MM.1S (cell line): ENCODE measurements around the gene C8G.

Experiments
- DNase-seq: peaks from one replicate; pipeline ENCODE4 v3.0.0-alpha.2; 2015
- H2AFZ ChIP-seq: fragments of 300-600 bp; sonication (generic); 2 replicates; pipeline ENCODE4 v1.6.0; 2016; ENCODE audit warnings: antibody characterized with exemption, low read length
- H3F3A ChIP-seq: fragments of 300-600 bp; sonication (generic); 2 replicates; pipeline ENCODE4 v1.6.1; 2016; ENCODE audit warnings: mild to moderate bottlenecking, antibody characterized with exemption, low read length, moderate library complexity, mixed read lengths; ENCODE audit not compliant: insufficient read depth
- H3K27ac ChIP-seq: fragments of 300-600 bp; sonication (generic); 2 replicates; pipeline ENCODE4 v1.5.1; 2016; ENCODE audit warnings: mild to moderate bottlenecking, low read length
- H3K27me3 ChIP-seq: fragments of 300-600 bp; sonication (generic); replicated peaks from 2 replicates; pipeline ENCODE4 v1.6.0; 2016; ENCODE audit warnings: low read length; ENCODE audit not compliant: insufficient read depth
- H3K36me3 ChIP-seq: fragments of 300-600 bp; sonication (generic); replicated peaks from 2 replicates; pipeline ENCODE4 v1.6.1; 2016; ENCODE audit warnings: mild to moderate bottlenecking, low read length, mixed read lengths; ENCODE audit not compliant: insufficient read depth
- H3K4me1 ChIP-seq: fragments of 300-600 bp; sonication (generic); 2 replicates; pipeline ENCODE4 v1.6.1; 2016; ENCODE audit warnings: low read length, mixed read lengths
- H3K4me2 ChIP-seq: fragments of 300-600 bp; sonication (generic); 2 replicates; pipeline ENCODE4 v1.6.0; 2016; ENCODE audit warnings: low read depth, low read length
- H3K4me3 ChIP-seq: fragments of 300-600 bp; sonication (generic); 2 replicates; pipeline ENCODE4 v1.5.1; 2016; ENCODE audit warnings: low read length, mixed read lengths
- H3K79me2 ChIP-seq: fragments of 300-600 bp; sonication (generic); 2 replicates; pipeline ENCODE4 v1.6.1; 2016; ENCODE audit warnings: mixed run types, low read length, mixed read lengths
- H3K9ac ChIP-seq: fragments of 300-600 bp; sonication (generic); 2 replicates; pipeline ENCODE4 v1.6.1; 2016; ENCODE audit warnings: low read length, mixed read lengths
- H3K9me2 ChIP-seq: fragments of 300-600 bp; sonication (generic); replicated peaks from 2 replicates; pipeline ENCODE4 v1.6.1; 2016; ENCODE audit warnings: mild to moderate bottlenecking, low read length, mixed read lengths; ENCODE audit not compliant: insufficient read depth
- H3K9me3 ChIP-seq: fragments of 300-600 bp; sonication (generic); replicated peaks from 2 replicates; pipeline ENCODE4 v1.6.1; 2016; ENCODE audit warnings: mild to moderate bottlenecking, low read length, mixed read lengths; ENCODE audit not compliant: insufficient read depth
- H4K20me1 ChIP-seq: fragments of 300-600 bp; sonication (generic); 2 replicates; pipeline ENCODE4 v1.6.1; 2016; ENCODE audit warnings: mild to moderate bottlenecking, low read length, moderate library complexity, mixed read lengths; ENCODE audit not compliant: insufficient read depth
- CTCF ChIP-seq: fragments of 300-600 bp; sonication (generic); IDR thresholded peaks from 2 replicates; pipeline ENCODE4 v1.5.1; 2016; ENCODE audit warnings: antibody characterized with exemption, low read length, mixed read lengths
- EZH2 ChIP-seq: fragments of 300-600 bp; sonication (generic); optimal IDR thresholded peaks from 2 replicates; pipeline ENCODE3; 2017; ENCODE audit warnings: low read depth, mild to moderate bottlenecking, antibody characterized with exemption, low read length, mixed read lengths
- EZH2phosphoT487 ChIP-seq: fragments of 300-600 bp; sonication (generic); IDR thresholded peaks from 2 replicates; pipeline ENCODE4 v1.6.1; 2018; ENCODE audit warnings: antibody characterized with exemption, low read length

C8G gene

GRCh38 chr9:136926154-136926704 lies 18.8 kb upstream of the C8G start:
- H3F3A ChIP-seq, result no peaks in the 10 kb centered on the region
- TF ChIP-seq CTCF, result no peak
- no peak for TF ChIP-seq EZH2phosphoT487
- no peak for TF ChIP-seq EZH2

GRCh38 chr9:136926749-136927148 lies 18.3 kb upstream of the C8G start:
- no peak for TF ChIP-seq EZH2phosphoT487
- no peak for TF ChIP-seq CTCF
- no peak for TF ChIP-seq EZH2
- no peak overlapping the region for H2AFZ ChIP-seq
- H3K4me2 ChIP-seq, result no peak overlapping the region
- no peaks in the 10 kb centered on the region for H3K27me3 ChIP-seq
- no peak overlapping the region for H3K27ac ChIP-seq
- no peaks in the 10 kb centered on the region for H3K9me2 ChIP-seq
- H3K4me1 ChIP-seq, result no peaks in the 10 kb centered on the region
- H3K9me3 ChIP-seq, result no peaks in the 10 kb centered on the region
- no peaks in the 10 kb centered on the region for H3F3A ChIP-seq
- no peak for DNase-seq
- H3K79me2 ChIP-seq, result no peaks in the 10 kb centered on the region
- no peaks in the 10 kb centered on the region for H4K20me1 ChIP-seq
- H3K9ac ChIP-seq, result no peak overlapping the region
- H3K4me3 ChIP-seq, result no peak overlapping the region
- no peaks in the 10 kb centered on the region; the same call in 1 of the 2 replicates for H3K36me3 ChIP-seq

More at GRCh38 chr9:136926154-136926704, 18.8 kb upstream of the C8G start:
- Histone ChIP-seq H3K4me2 (no peak overlapping the region), H3K79me2 (no peaks in the 10 kb centered on the region), H3K36me3 (no peaks in the 10 kb centered on the region; the same call in 1 of the 2 replicates), H3K4me1 (no peaks in the 10 kb centered on the region), H3K9me3 (no peaks in the 10 kb centered on the region), H3K4me3 (no peak overlapping the region), H2AFZ (no peak overlapping the region), H4K20me1 (no peaks in the 10 kb centered on the region), H3K9ac (no peak overlapping the region), H3K27ac (no peak overlapping the region), H3K27me3 (no peaks in the 10 kb centered on the region), H3K9me2 (no peaks in the 10 kb centered on the region)
- DNase-seq, result no peak

- Histone ChIP-seq H3K4me1 (no peaks in the 10 kb centered on the region), H4K20me1 (no peaks in the 10 kb centered on the region), H3F3A (no peaks in the 10 kb centered on the region), H3K36me3 (no peaks in the 10 kb centered on the region; the same call in 1 of the 2 replicates), H3K9me3 (no peaks in the 10 kb centered on the region), H3K27ac (no peak overlapping the region), H3K9me2 (no peaks in the 10 kb centered on the region), H3K79me2 (no peaks in the 10 kb centered on the region), H2AFZ (no peak overlapping the region), H3K4me3 (no peak overlapping the region), H3K27me3 (no peaks in the 10 kb centered on the region), H3K4me2 (no peak overlapping the region), H3K9ac (no peak overlapping the region)
- TF ChIP-seq EZH2phosphoT487, result no peak
- TF ChIP-seq EZH2, result no peak
- no peak for TF ChIP-seq CTCF
- no peak for DNase-seq
Measured at GRCh38 chr9:136927343-136928271, 17.4 kb upstream of the C8G start.
